Left forelimb (tissue), 1 donor: ENCODE data around the gene KCP.

Experiments
- DNase-seq: peaks from one replicate; pipeline ENCODE4 v3.0.0-alpha.2; 2018; ENCODE audit warnings: low spot score

KCP gene

DNA sequence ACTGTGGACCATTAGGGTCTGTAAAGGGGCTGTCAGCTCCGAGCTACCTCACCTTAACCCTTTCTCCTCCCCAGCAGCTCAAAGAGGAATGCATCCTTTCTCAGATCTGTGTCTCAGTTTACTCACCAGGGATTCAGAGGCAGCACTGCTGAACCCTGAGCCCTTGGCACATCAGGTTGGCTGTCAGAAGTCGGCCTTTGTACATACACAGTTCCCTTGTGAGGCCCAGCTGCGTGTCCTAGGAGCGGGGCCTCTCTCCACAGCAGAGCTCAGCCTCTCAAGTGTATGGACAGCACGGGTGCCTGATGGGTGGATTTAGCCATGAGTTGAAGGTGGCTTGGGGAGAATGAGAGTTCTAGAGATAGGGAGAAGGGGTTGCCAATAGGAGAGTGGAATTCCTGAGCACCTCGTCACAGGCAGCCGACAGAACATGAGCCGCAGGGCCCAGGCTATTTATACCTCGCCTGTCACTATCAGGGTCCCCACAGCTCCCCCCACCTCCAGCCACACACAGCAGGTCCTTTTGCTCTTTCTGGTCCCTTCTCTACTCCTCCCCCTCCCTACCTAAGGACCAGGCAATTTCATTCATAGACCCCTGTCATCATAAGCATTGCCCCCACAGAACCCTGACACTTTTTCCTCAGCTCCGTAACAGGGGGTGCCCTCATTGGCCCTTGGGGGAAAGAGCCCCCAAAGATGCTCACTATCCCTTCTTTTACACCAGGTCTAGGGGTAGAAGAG lies 82.4 kb downstream of the KCP start:
- DNase-seq: no peak

DNA sequence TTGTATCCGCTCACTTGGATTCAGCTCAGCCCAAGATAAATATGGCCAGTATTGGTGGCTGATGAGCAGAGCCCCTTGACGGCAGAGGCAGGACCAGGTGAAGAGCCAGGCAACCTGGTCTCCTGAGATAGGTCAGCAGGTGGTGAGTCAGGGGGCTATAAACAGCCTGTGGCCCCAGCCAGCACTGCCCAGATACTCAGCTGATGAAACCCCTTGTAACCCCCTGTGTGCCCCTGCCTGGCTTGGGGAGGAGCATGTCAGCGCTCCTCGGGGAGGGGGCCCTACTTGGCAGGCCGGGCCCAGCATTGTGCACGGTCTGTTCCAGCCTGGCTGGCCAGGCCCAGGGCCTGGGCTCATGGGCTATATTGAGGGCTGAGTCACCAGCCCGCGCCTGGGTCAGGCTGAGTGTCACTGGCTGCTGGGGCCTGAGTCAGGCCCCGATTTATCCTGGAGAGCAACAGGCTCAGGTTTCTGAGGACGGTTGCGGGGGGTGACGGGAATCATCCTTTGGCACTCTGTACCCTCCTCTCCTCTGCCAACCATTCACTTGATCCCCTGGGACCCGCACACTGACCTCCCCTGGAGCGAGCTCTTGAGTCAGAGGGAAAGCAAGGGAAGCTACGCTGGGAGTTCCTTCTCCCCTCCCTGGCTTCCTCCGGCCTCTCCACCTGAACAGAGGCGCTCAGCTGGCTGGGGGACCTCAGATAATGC lies 83.1 kb downstream of the KCP start:
- DNase-seq: no peak

DNA sequence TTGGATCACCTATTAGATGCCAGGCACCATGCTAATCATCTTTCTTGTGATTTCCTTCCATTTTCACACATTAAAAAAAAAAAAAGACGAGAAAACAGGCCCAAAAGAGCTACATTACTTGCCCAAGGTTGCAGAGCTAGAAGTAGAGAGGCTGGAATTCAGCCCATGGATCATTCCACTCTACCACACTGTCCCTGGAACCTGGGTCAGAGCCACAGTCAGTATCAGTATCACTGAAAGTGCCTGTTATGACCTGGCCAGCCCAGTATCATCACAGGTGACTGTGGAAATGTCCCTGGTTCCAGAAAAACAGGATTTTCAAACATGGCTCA lies 83.6 kb downstream of the KCP start:
- DNase-seq: no peak
